ENCODE results near the gene PTPRH.

DNA sequence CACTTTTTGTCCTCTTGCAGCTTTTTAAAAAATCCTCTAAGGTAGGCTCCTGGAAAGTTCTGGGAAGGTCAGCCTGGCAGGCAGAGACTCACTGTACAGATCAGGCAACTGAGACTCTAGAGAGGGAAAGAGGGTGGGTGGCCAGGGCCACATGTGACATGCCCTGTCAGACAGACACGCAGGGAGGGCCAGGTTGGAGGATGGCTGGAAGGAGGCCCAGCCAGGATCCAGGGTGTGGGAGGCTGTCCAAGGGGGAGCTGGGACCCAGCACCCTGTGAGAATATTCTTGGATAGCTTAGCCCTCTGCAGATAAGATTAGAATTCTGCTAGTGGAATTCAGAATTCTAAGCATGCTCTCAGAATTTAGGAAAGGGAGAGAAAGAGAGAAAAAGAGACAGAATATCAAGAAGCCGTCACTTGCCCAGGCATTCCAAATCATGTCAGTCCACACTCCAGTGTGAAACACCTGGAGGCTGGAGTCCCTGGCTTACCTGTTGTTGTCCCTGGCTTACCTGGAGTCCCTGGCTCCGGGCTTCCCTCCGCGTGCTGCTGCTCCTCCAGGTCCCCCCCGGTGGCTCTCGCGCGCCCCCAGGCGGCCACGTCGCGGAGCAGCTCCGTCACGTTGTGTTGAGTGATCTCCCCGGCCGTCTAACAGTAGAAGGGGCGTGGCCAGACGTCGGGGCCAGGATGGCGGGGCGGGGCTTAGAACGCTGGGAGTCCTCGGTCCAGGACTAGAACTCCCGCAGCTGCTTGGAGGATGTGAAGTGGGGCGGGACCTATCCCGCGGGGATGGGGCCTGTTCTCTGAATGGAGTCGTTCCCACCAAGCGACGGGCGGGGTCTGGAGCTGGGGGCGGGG lies 48.9 kb downstream of the PTPRH start:
- TF ChIP-seq, protein P1, sequence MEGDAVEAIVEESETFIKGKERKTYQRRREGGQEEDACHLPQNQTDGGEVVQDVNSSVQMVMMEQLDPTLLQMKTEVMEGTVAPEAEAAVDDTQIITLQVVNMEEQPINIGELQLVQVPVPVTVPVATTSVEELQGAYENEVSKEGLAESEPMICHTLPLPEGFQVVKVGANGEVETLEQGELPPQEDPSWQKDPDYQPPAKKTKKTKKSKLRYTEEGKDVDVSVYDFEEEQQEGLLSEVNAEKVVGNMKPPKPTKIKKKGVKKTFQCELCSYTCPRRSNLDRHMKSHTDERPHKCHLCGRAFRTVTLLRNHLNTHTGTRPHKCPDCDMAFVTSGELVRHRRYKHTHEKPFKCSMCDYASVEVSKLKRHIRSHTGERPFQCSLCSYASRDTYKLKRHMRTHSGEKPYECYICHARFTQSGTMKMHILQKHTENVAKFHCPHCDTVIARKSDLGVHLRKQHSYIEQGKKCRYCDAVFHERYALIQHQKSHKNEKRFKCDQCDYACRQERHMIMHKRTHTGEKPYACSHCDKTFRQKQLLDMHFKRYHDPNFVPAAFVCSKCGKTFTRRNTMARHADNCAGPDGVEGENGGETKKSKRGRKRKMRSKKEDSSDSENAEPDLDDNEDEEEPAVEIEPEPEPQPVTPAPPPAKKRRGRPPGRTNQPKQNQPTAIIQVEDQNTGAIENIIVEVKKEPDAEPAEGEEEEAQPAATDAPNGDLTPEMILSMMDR (IDR thresholded peaks at IDR 0.05): peak; percentile 80 to 90 (median 83)
- no peak for TF ChIP-seq POLR2A (IDR thresholded peaks at IDR 0.05)

All from right lobe of liver (tissue), 4 donors.